AG08396 (cell line): Measurements from ENCODE around the gene LVRN.
"Not testable (repeated sequence)": the region's sequence is repeated elsewhere in the genome, so short reads cannot be mapped to it uniquely, and the experiment has no call there.

ENCODE experiments used
- DNase-seq: peaks from one replicate; pipeline ENCODE4 v3.0.0; 2012; ENCODE audit warnings: low spot score, mixed read lengths

Gene LVRN

GRCh38 chr5:115962239-115962564 lies at the start of gene LVRN:
TSS of gene LVRN (plus strand) at chr5:115962475. CDS start at chr5:115962618, 143 bp downstream.
- no peak for DNase-seq

- not testable (repeated sequence) for DNase-seq
These were observed 48.5 kb upstream of the LVRN start for GRCh38 chr5:115913623-115914400.

GRCh38 chr5:115920171-115920725 lies 42.0 kb upstream of the LVRN start:
- DNase-seq = no peak

- not testable (repeated sequence) for DNase-seq
These were observed 33.5 kb upstream of the LVRN start for GRCh38 chr5:115928578-115929407.

GRCh38 chr5:115930171-115930570 lies 32.1 kb upstream of the LVRN start:
- not testable (repeated sequence) for DNase-seq

GRCh38 chr5:115930630-115931337 lies 31.5 kb upstream of the LVRN start:
- no peak for DNase-seq

- DNase-seq = no peak
These were observed 29.3 kb upstream of the LVRN start for GRCh38 chr5:115932991-115933390.

- no peak for DNase-seq
These were observed 27.8 kb upstream of the LVRN start for GRCh38 chr5:115934388-115934974.

- DNase-seq = no peak
These were observed 26.2 kb upstream of the LVRN start for GRCh38 chr5:115936031-115936430.

- DNase-seq = no peak
These were observed 23.2 kb upstream of the LVRN start for GRCh38 chr5:115939059-115939458.

GRCh38 chr5:115940080-115940810 lies 22.0 kb upstream of the LVRN start:
- DNase-seq = no peak

GRCh38 chr5:115941051-115941675 lies 21.1 kb upstream of the LVRN start:
- peak; percentile 65 for DNase-seq

GRCh38 chr5:115944501-115944900 lies 17.8 kb upstream of the LVRN start:
- no peak for DNase-seq

GRCh38 chr5:115946655-115947054 lies 15.6 kb upstream of the LVRN start:
- no peak for DNase-seq

- DNase-seq = peak; percentile 30
These were observed 15.0 kb upstream of the LVRN start for GRCh38 chr5:115947260-115947659.

GRCh38 chr5:115948091-115948534 lies 14.2 kb upstream of the LVRN start:
- no peak for DNase-seq

GRCh38 chr5:115949096-115949495 lies 13.2 kb upstream of the LVRN start:
- no peak for DNase-seq

GRCh38 chr5:115952588-115952987 lies 9.7 kb upstream of the LVRN start:
- no peak for DNase-seq

- DNase-seq = no peak
These were observed 8.1 kb upstream of the LVRN start for GRCh38 chr5:115954144-115954543.

- no peak for DNase-seq
These were observed 5.3 kb upstream of the LVRN start for GRCh38 chr5:115956957-115957356.
